OCI-LY3 (cell line): ENCODE results near the gene NAPA.

Experiments used
- EZH2phosphoT487 ChIP-seq: fragments of 200-600 bp; shearing (Covaris generic); IDR thresholded peaks from 2 replicates; pipeline ENCODE4 v1.6.1; 2018; ENCODE audit warnings: antibody characterized with exemption, mixed run types, low read depth
- TF ChIP-seq, protein P1 (sequence below): fragments of 200-600, 300-600 bp; sonication (generic); IDR thresholded peaks from 2 replicates; pipeline ENCODE4 v1.5.1; 2014; ENCODE audit warnings: antibody characterized with exemption, low read length, low read depth

DNA sequence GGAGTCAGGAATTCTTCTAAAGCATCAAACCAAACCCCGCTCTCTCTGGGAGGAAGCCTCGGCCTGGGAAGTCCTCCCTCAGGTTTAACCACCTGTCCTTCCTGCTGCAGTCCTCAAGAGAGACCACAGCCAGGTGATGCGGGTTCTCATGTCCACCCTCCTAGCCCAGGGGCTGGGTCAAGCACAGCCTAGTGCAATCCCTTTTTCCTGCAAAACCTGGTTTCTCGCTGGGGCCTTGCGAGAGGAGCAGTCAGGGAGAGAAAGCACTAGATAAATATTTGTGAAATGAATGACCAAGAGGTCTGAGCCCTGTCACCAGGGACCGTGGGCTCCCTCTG lies 45.5 kb downstream of the NAPA start:
- TF ChIP-seq, protein P1, sequence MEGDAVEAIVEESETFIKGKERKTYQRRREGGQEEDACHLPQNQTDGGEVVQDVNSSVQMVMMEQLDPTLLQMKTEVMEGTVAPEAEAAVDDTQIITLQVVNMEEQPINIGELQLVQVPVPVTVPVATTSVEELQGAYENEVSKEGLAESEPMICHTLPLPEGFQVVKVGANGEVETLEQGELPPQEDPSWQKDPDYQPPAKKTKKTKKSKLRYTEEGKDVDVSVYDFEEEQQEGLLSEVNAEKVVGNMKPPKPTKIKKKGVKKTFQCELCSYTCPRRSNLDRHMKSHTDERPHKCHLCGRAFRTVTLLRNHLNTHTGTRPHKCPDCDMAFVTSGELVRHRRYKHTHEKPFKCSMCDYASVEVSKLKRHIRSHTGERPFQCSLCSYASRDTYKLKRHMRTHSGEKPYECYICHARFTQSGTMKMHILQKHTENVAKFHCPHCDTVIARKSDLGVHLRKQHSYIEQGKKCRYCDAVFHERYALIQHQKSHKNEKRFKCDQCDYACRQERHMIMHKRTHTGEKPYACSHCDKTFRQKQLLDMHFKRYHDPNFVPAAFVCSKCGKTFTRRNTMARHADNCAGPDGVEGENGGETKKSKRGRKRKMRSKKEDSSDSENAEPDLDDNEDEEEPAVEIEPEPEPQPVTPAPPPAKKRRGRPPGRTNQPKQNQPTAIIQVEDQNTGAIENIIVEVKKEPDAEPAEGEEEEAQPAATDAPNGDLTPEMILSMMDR: no peak
- no peak for TF ChIP-seq EZH2phosphoT487
